PFSK-1 (cell line): Measurements from ENCODE around the gene PTPN14.

Experiments used
- POLR2AphosphoS5 ChIP-seq: IDR thresholded peaks from 2 replicates; pipeline ENCODE4 v1.6.1; 2012; ENCODE audit warnings: low read depth, mild to moderate bottlenecking, control low read depth, low read length, moderate library complexity
- SIN3A ChIP-seq: IDR thresholded peaks from 2 replicates; pipeline ENCODE4 v1.6.1; 2012; ENCODE audit warnings: mild to moderate bottlenecking, low read length, moderate library complexity, borderline replicate concordance; ENCODE audit not compliant: insufficient read depth
- TAF1 ChIP-seq: IDR thresholded peaks from 2 replicates; pipeline ENCODE4 v1.6.1; 2012; ENCODE audit warnings: low read length, control low read depth, borderline replicate concordance; ENCODE audit not compliant: insufficient read depth

GRCh38 chr1:214446772-214447556 lies 104.4 kb downstream of the PTPN14 start:
- TF ChIP-seq POLR2AphosphoS5 (no peak), TAF1 (no peak), SIN3A (no peak)
